RWPE2 (cell line): ENCODE measurements around the gene MICALL2.

Experiments used
- ATAC-seq: fragments of 200-7000 bp; cut with Tn5 transposase; 3 replicates; pipeline ENCODE4 v1.9.1; 2021; ENCODE audit warnings: low read depth
- DNase-seq: peaks from one replicate; pipeline ENCODE4 v3.0.0-alpha.2; 2020; ENCODE audit warnings: low spot score
- H3K27ac ChIP-seq: fragments of 450-650 bp; 2 replicates; pipeline ENCODE4 v1.5.1; 2017; ENCODE audit warnings: mild to moderate bottlenecking; ENCODE audit not compliant: poor library complexity, severe bottlenecking
- H3K27me3 ChIP-seq: fragments of 250-450 bp; sonication (Bioruptor Pico); 2 replicates; pipeline ENCODE4 v1.5.1; 2021; ENCODE audit warnings: mild to moderate bottlenecking, moderate library complexity; ENCODE audit not compliant: insufficient read depth, poor library complexity, severe bottlenecking
- H3K36me3 ChIP-seq: fragments of 250-450 bp; sonication (Bioruptor Pico); 2 replicates; pipeline ENCODE4 v1.5.1; 2020; ENCODE audit warnings: low read depth, mild to moderate bottlenecking, moderate library complexity
- H3K4me1 ChIP-seq: fragments of 250-450 bp; sonication (Bioruptor Pico); 2 replicates; pipeline ENCODE4 v1.5.1; 2021; ENCODE audit warnings: mild to moderate bottlenecking, moderate library complexity; ENCODE audit not compliant: insufficient read depth, poor library complexity, severe bottlenecking
- H3K4me3 ChIP-seq: fragments of 250-450 bp; sonication (Bioruptor Pico); 2 replicates; pipeline ENCODE4 v1.5.1; 2021; ENCODE audit warnings: mild to moderate bottlenecking, moderate library complexity; ENCODE audit not compliant: severe bottlenecking
- H3K9me3 ChIP-seq: fragments of 250-450 bp; sonication (Bioruptor Pico); 2 replicates; pipeline ENCODE4 v1.5.1; 2021; ENCODE audit warnings: mild to moderate bottlenecking, moderate library complexity; ENCODE audit not compliant: severe bottlenecking
- CTCF ChIP-seq: fragments of 450-650 bp; IDR thresholded peaks from one replicate; pipeline ENCODE4 v1.5.1; 2017; ENCODE audit warnings: mild to moderate bottlenecking, moderate library complexity; ENCODE audit not compliant: poor library complexity, severe bottlenecking

Gene MICALL2

DNA sequence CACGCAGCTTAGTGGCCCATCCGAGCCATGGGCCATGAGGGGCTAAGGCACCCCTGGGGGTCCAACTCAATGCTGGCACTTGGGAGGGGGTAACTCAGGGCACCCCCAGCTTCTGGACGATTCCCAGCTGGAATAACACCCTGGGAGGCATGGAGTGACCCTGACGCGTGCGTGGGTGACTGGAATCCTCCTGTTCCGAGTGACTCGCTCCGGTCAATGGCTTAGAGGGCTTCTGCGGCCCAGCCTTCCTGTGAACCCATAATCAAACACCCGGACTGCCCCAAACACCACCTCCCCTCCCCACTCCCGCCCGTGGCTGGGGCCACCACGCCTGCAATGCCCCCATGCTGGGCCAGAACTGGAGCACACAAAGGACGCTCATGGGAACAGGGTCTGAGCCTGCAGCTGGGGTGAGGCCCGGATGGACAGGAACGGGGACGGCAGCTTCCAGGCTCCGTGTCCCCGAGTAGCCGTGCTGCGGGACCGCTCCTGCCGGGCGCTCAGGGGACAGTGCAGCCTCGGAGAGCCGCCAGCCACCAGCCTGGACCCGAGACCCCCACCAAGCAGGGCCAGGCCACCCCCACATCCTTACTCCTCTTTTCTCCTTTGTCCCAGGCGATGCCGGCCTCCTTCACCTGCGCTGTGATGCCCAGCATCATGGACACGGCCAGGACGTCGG lies 36.4 kb upstream of the MICALL2 start:
- Histone ChIP-seq H3K27ac (no peak overlapping the region), H3K9me3 (no peaks in the 10 kb centered on the region), H3K4me1 (no peaks in the 10 kb centered on the region), H3K27me3 (no peaks in the 10 kb centered on the region), H3K36me3 (peaks cover 40% of the 10 kb centered on the region), H3K4me3 (no peak overlapping the region)
- DNase-seq (no peak), ATAC-seq (no peak)
- TF ChIP-seq CTCF: no peak

- Histone ChIP-seq H3K9me3 (no peaks in the 10 kb centered on the region), H3K36me3 (peaks cover 38% of the 10 kb centered on the region), H3K4me1 (no peaks in the 10 kb centered on the region), H3K27ac (no peak overlapping the region), H3K4me3 (no peak overlapping the region), H3K27me3 (no peaks in the 10 kb centered on the region)
- DNase-seq (no peak), ATAC-seq (no peak)
- TF ChIP-seq CTCF: no peak
These were observed 35.7 kb upstream of the MICALL2 start for GRCh38 chr7:1494866-1495563.

DNA sequence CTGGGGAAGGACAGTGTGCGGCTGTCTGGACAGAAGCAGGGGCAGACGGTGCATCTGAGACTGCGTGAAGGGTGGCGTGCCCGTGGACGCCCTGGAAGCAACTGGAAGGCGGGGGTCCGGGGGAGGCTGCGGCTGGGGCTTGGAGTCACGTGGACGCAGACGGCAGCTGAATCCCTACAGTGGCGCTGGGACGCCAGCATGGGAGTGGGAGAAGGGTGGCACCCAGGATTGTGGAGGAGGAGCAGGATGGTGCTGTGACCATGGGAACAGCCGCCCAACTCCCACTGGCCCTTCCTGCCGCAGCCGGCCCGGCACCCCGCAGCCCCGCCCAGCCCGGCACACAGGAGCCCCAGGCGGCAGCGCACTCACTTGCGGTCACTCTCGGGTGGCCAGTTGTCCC lies 35.2 kb upstream of the MICALL2 start:
- TF ChIP-seq CTCF: no peak
- no peak overlapping the region for H3K4me3 ChIP-seq
- DNase-seq (no peak), ATAC-seq (no peak)
- H3K27me3 ChIP-seq: no peaks in the 10 kb centered on the region
- no peaks in the 10 kb centered on the region for H3K4me1 ChIP-seq
- H3K36me3 ChIP-seq: peaks cover 37% of the 10 kb centered on the region
- no peak overlapping the region for H3K27ac ChIP-seq
- H3K9me3 ChIP-seq: no peaks in the 10 kb centered on the region

DNA sequence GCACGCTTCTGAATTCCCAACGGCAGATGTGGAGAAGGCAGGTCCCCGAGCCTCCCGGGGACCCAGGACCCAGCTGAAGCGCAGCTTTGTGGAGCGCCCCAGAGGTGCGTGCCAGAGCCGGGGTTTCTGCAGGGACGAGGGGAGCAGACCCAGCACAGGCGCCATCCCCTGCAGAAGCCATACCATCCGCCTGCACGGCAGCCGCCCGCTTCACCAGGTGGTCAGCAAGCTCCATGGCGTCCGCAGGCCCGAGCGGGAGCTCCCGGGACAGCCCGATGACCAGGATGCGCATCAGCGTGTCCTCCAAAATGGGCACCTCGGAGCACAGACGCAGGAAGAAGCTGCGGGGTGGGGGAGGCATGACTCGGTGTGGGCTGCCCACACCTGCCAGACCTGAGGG lies 34.3 kb upstream of the MICALL2 start:
- H3K27ac ChIP-seq: no peak overlapping the region
- peaks cover 43% of the 10 kb centered on the region for H3K36me3 ChIP-seq
- DNase-seq (no peak), ATAC-seq (no peak)
- no peaks in the 10 kb centered on the region for H3K4me1 ChIP-seq
- no peak overlapping the region for H3K4me3 ChIP-seq
- no peak for TF ChIP-seq CTCF
- no peaks in the 10 kb centered on the region for H3K9me3 ChIP-seq
- H3K27me3 ChIP-seq: no peaks in the 10 kb centered on the region

GRCh38 chr7:1493129-1493528 lies 33.9 kb upstream of the MICALL2 start:
- DNase-seq (no peak), ATAC-seq (no peak)
- no peak for TF ChIP-seq CTCF
- Histone ChIP-seq H3K27ac (no peak overlapping the region), H3K4me3 (no peak overlapping the region), H3K36me3 (peaks cover 42% of the 10 kb centered on the region), H3K27me3 (no peaks in the 10 kb centered on the region), H3K4me1 (no peaks in the 10 kb centered on the region), H3K9me3 (no peaks in the 10 kb centered on the region)
